ENCODE results near the gene IRF2BPL.

DNA sequence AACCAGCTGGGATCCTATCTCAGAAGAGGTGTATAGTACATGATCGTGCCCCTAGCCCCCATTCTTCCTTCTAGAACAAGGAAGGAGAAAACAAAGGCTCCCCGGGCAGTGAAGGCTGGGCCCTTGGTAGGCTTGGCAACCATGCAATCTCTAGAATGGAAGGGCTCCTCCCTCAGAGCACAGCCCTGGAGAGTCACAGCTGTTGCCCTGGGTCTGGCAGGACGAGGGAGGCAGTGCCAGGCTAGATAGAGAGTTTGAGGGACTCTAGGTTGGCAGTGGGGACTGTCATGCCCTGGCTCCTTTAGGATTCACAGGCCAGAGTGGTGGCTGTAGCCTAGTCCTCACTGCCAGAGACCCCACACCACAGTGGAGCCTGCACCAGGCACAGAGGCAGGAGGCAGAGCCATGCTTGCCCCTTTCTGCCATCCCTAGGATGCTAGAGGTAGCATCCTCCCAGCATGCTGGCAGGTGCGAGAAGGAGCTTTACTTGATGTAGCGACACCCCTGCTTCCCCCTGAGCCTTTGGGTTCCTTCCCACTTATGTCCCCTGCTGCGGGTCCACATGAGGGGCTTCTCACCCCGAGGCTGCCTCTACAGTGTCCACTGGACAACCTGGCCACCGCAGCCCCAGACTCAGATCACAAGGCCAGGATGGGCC lies 36.1 kb upstream of the IRF2BPL start:
- TF ChIP-seq CTCF (IDR thresholded peaks at IDR 0.05) (no peak), POLR2A (IDR thresholded peaks at IDR 0.05) (no peak)
